GM12873 (cell line): Measurements from ENCODE around the gene MAPK8IP3.

Experiments used
- TF ChIP-seq, protein P1 (sequence below): IDR thresholded peaks from 2 replicates; pipeline ENCODE4 v1.5.1; 2012; ENCODE audit warnings: low read depth, mild to moderate bottlenecking, moderate library complexity, low read length, control low read depth; ENCODE audit not compliant: insufficient read depth; ENCODE audit errors: missing control alignments

Gene MAPK8IP3

DNA sequence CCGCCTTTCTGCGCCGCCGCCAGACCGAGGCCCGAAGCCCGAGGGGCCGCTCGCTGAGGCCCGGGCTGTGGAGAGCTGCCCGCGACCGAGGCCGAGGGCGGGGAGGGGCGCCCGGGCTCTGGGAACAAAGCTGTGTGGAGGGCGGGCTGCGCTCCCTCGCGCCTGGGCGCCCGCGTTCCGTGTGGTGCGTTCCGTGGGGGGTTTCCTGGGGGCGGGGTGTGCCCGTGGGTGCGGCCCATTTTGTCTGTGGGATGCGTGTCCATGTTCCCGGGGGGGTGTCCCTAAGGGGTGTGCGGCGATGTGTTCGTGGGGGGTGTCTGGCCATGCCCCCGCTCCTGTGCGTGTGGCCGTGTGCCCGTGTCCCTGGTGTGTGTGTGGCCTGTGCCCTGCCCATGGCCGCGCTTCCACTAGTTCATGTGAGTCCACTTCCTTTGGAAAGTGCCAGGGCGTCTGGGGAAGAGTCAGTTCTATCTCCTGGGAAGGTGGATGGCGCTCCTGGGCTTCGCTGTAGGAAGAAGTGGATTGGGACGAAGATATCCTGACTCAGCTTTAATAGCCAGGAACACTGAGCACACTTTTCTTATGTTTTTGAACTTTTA is 27.4 kb upstream of the MAPK8IP3 start:
- TF ChIP-seq, protein P1, sequence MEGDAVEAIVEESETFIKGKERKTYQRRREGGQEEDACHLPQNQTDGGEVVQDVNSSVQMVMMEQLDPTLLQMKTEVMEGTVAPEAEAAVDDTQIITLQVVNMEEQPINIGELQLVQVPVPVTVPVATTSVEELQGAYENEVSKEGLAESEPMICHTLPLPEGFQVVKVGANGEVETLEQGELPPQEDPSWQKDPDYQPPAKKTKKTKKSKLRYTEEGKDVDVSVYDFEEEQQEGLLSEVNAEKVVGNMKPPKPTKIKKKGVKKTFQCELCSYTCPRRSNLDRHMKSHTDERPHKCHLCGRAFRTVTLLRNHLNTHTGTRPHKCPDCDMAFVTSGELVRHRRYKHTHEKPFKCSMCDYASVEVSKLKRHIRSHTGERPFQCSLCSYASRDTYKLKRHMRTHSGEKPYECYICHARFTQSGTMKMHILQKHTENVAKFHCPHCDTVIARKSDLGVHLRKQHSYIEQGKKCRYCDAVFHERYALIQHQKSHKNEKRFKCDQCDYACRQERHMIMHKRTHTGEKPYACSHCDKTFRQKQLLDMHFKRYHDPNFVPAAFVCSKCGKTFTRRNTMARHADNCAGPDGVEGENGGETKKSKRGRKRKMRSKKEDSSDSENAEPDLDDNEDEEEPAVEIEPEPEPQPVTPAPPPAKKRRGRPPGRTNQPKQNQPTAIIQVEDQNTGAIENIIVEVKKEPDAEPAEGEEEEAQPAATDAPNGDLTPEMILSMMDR: no peak

DNA sequence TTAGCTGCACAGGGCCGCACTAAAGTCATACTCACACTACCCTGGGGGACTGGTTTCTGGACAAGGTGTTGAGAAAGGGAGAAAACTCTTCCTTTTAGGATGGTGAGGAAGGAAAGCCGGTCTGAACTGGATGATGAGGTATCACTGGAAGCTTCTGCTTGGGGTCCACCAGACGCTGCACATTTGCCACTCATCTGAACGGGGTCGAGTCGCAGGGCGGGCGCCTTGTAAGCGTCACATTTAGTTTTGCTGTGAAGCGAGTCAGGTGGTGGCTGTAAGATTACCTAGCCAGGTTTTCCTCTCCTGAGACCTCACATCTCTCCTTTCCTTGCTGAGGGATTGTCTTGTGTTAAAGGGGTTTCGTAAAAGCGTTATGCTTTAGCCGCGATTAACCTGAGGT is 25.6 kb upstream of the MAPK8IP3 start:
- TF ChIP-seq, protein P1: no peak

DNA sequence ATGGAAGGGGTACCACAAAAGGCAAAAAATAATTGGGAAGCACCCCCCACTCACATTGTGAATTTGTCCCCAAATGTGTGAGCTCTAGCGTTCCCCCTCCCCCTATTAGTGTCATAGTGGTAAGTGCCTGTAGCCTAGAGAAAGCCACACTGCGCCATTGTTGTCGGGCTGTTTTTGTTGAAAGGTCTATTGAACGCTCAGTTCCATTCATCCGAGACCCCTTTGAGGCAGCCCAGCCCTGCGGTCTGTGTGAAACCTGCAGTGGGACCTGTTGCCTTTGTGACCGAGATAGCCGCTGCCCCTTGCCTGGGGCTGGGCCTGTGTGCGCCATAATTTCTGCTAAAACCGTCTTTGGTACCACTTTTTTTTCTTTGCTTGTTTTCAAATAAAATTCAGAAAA is 25.0 kb upstream of the MAPK8IP3 start:
- TF ChIP-seq, protein P1: no peak

DNA sequence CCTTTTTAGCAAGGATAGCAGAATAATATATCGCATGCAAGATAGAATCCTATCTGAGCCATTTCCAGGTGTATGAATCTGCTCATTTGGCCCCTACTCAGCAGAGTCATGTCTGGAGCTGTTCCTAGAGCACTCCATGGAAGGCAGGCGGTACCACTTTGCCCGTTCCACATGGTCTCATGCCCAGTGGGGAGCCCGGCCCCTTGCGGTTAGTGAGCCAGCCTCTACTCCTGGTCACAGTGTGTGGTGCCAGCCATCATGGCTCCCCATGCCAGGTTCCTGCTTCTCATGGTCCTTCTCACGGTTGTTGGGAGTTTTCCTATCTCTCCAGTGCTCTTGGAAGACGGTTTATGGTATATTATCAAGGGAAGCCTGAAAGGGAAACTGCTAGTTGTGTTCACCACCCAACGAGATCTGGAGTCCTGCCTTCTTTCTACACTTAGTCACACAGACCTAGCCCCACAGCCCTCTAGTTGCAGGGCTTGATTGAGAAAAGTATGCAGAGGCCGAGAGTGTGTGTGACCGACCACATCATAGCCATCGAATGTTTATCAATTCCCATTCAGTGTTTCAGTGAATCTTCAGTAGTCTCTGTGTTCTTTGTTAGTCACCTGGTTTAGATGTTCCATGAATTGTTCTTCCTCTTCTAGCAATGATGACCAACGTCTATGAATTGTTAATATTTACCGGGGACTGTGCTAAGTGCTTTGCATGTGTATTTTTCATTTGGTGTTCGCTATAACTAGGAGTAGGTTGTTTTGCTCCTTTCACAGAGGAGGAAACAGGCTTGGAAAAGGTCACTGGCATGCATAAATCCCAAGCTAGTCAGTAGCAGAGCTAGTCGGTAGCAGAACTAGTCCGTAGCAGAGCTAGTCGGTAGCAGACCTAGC is 18.3 kb upstream of the MAPK8IP3 start:
- TF ChIP-seq, protein P1: no peak

DNA sequence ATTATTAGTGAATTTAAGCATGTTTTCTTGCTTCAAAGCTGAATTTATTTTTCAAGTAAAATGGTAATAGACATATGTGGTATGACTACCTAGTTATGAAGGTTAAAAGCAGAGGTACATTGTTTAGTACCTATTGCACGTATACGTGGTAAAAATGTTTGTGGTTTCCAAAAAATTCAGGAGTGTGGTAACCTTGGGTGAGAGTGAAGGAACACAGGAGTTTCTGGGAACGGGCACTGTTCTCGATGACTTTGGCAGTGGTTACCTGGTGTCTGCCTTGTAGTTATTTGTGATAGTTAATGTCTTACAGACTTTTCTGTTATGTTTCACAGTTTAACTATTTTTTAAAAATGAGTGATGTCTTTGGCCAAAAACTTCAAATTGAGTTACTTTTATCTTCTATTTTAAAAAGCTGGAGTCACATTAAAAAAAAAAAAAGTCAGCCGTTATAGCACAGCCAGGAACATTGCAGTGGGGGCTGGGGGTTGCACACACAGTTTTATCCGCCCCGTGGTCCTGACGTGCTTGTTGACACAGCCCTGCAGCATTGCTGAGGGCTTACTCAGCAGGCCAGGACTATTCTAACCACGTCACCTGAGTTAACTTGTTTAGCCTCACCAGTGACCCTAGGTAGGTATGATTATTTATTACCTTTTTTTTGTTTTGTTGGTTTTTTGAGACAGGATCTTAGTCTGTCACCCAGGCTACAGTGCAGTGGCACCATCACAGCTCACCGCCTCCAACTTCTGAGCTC is 17.0 kb upstream of the MAPK8IP3 start:
- TF ChIP-seq, protein P1: no peak

DNA sequence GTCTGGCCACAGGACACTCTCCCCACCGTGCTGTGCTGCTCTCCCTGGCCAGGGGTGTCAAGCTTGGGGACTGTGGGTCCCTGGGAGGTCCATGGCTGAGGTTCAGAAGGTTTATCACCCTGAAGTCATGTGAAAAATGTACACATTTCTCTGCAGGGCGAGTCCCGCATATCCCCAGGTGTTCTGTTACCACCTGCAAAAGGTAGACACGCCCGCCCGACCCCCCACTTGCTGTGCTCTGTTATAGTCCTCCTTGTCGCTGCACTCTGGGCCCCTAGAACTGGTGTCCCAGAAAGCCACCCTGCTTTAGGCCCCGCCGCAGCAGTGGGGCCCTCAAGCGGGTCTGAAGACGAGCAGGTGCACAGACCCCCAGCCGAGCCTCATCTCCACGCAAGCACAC is 16.1 kb upstream of the MAPK8IP3 start:
- TF ChIP-seq, protein P1: no peak

DNA sequence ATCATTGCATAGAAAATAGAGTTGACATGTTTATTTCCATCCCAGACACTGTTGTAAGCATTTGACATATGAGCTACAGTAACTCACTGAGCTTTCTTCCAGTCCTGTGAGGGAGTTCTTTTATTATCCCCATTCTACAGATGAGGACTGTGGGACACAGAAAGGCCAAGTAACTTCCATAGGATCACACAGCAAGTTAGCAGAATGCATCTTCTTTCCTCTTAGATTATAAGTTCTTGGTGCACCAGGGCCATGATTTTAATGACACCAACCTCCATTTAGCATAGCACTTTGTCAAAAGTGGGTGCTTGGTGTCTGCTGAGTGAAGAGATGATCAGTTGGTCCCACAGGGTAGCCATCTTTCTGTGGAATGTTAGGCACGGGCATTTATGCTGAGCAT is 15.2 kb upstream of the MAPK8IP3 start:
- TF ChIP-seq, protein P1: no peak
